Inflammatory macrophage treated with lipopolysaccharide for 1 hour (primary cell): ENCODE data around the gene TXNRD2.
"Not testable (repeated sequence)": the region's sequence is repeated elsewhere in the genome, so short reads cannot be mapped to it uniquely, and the experiment has no call there.

Experiments used
- DNase-seq, 2 donors: peaks; one replicate each; pipeline ENCODE4 v3.0.0-alpha.2; 2020 to 2022

The TXNRD2 gene

DNA sequence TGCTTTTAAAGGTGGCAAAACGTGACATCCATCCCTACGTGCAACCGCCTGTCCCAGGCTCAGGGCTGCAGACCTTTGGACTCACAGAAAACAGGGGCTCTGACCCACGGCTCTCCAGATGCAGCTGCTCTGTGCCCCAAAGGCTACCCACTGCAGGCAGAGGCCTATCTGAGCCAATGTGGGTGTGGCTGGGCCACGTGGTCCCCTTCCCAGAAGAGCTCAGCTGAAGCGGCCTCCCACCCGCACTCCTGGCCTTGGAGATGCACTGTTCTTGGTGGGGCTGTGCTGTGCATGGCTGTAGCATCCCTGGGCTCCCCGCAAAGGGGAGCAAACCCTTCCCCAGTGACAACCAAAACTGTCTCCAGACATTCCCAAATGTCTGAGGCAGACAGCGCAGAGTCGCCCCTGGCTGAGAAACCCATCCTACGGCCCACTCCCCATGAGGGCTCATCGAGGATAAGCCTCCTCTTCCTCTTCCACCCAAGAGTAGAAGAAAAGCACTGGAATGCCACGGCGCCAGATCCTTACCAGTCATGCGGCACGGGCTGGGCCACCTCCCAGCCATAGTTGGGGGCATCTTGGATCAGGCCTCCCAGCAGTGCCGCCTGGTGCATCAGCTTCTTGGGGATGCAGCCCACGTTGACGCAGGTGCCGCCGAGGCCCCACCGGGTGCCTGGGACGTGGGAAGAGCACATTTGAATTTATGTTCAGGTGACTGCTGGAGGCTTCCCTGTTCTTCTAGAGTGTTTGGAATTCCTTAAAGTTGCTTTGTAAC is 23.1 kb downstream of the TXNRD2 start:
- no peak for DNase-seq

- no peak for DNase-seq
Measured at GRCh38 chr22:19917389-19918138, 24.1 kb downstream of the TXNRD2 start.

- no peak for DNase-seq
Measured at GRCh38 chr22:19916941-19917340, 24.7 kb downstream of the TXNRD2 start.

GRCh38 chr22:19916006-19916405 is 25.6 kb downstream of the TXNRD2 start:
- DNase-seq = no peak

DNA sequence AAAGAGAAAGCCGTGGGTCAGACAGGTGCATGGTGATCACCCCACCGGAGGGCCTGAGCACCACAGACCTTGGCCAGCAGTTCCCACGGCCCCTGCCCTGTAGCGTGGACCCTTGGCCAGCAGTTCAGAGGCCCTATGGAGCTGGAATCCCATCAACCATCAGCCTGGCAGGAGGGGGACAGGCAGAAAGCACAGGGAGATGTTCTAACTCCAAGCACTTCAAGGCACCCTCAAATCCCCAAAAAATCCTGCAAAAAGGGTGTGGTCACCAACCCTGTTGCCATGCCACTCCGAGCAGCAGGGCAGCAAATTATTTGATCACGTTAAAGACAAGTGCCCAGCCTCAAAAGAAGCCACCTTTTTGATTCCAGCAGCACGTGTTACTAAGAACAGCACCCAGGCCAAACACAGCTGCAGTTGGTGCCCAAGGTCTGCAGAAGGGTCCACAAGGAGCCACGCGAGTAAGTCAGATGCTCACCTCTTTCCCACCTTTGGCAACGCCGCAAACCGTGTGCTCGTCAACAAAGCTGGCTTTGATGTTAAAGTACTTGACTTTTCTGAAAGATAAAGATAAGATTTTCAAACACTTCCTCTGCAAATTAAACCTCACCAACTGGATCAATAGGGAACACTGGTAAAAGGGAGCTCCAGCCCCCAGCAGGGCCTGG is 26.2 kb downstream of the TXNRD2 start:
- DNase-seq = no peak

- no peak for DNase-seq
Measured at GRCh38 chr22:19914201-19914943, 27.2 kb downstream of the TXNRD2 start.

GRCh38 chr22:19913337-19913936 is 28.2 kb downstream of the TXNRD2 start:
- no peak for DNase-seq

DNA sequence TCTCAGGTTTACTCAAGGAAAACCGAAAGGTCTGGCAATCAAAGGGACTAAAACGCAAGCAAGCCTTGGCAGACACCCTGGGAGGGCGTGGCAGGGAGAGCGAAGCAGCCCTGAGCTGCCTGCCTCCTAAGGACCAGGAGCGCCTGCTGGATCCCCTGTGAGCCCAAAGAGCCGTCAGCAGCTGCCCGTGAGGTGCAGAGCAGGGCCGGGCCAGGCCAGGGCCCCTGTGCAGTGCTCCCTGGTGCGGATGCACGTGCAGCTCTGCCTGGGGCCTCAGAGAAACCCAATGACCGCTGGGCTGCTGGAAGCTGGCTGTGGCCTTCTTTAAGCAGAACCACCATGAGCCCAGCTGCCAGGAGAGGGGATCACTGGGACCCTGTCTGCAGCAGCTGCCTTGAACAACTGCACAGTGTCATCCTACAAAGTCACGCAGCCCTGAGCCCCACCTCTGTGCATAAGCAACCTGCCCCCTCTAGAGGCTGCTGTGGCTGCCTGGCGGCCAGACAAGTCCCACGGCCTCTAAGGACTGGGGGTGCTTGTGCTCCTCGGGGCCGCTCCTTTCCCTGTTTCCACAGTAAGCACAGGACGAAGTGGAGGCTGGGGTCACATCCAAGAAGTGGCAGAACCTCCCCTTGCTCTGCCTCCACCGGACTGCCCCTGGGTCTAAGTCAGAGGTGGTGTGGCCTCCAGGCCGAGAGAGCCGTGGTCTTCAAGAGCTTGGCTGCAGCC is 29.2 kb downstream of the TXNRD2 start:
- DNase-seq = no peak

DNA sequence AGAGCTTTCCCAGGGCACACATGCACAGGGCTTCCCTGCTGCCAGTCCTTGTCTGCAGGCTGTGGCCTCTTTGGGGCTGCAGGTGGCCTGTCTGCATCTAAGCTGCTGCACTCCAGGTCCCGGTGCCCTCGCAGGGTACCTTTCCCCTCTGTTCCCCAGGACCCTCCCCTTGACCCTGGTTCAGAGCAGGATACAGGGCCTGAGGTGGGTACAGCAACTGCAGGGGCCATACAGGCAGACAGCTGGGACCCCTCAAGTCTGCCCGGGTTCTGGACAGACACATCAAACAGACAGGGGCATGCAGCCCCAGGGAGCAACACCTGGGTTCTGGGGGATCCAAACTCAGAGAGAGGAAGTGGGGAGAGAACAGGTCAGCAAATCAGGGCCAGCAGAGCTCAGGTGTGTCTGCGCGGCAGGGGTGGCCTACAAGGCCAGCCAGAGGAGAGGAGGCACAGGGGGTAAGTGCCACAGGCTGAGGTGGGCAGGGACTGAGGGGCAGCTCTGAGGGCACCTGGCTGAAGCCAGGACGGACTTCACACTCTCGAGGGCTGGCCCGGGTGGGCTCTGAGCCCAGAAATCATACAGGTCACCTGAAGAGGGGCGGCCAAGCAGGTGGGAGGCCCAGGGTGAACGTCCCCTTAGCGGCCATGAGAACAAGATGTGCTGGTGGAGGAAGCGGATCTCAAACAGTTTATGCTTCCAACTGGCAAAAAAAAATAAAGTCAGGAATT is 29.9 kb downstream of the TXNRD2 start:
- DNase-seq = no peak

DNA sequence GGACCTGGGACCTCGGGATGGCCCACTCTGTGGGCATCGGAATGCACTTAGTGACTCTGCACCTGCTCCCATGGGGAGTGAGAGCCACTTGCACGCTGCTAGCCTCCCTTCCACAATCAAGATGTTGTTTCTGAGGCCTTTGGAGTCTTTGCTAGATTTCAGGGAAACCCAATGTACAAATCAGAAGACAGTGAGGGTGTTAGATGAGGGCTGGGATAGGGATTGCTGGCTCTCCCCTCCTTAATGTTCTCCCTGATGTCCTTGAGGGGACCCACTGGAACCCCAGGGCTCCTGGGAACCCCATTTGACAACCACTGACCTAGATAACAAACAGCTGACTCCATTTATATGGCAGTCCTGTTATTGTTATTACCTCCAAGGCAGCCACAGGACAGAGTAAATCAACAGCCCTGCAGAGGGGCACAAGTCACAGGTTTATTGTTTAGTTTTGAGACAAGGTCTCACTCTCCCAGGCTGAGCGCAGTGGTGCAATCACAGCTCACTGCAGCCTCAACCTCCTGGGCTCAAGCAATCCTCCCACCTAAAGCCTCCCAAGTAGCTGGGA is 31.4 kb downstream of the TXNRD2 start:
- DNase-seq = no peak

GRCh38 chr22:19909350-19910179 is 32.1 kb downstream of the TXNRD2 start:
- peak; percentile 33 to 90 for DNase-seq

DNA sequence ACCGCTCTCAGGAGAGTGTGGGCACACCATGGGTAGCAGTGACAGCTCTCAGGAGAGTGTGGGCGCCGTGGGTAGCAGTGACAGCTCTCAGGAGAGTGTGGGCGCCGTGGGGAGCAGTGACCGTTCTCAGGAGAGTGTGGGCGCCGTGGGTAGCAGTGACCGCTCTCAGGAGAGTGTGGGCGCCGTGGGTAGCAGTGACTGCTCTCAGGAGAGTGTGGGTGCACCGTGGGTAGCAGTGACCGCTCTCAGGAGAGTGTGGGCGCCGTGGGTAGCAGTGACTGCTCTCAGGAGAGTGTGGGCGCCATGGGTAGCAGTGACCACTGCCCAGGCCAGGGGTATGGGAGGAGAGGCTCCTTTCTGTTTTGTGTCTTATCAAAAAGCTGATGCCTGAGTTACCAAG is 33.7 kb downstream of the TXNRD2 start:
- DNase-seq = not testable (repeated sequence)

DNA sequence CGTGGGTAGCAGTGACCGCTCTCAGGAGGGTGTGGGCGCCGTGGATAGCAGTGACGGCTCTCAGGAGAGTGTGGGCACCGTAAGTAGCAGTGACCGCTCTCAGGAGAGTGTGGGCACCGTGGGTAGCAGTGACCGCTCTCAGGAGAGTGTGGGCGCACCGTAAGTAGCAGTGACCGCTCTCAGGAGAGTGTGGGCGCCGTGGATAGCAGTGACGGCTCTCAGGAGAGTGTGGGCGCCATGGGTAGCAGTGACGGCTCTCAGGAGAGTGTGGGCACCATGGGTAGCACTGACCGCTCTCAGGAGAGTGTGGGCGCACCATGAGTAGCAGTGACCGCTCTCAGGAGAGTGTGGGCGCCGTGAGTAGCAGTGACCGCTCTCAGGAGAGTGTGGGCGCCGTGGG is 34.8 kb downstream of the TXNRD2 start:
- not testable (repeated sequence) for DNase-seq

DNA sequence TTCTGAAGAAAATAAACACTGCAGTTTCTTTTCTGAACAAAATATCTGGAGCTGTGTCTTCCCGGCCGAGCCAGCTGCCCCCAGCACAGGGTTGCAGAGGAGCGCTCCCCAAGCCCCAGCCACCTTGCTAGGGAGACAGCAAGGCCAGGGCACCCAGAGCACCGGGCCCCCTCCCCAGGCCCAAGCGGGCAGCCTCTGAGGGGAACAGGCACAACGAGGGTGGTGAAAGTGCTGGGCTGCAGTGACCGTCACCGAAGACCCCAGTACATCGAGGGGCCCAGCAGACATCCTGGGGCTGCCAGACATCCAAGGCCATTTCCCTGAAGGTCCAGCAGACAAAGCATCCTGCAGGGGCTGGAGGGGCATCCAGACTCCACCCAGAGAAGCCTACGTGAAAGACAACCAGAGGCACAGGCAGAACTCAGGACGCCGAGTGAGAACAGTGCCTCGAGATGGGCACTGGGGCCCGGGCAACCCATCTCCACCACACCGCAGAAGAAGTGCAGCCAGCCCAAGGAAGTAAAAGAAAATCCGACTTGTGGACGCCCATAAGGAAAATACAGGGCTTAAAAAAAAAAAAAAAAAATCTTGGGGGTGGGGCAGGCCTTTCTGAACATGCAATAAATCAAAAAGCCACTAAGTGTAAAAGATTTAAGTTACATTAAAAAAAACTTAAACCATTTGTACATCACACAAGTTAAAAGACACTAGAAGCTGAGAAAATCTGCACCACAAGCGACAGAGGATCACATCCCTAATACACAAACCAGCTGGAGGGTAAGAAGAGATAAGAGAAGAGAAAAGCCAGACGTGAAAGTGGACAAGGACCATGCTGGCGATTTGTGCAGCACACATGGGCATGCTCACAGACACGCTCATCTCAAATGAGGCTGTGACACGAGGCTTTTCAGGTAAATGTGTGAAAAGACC is 36.0 kb downstream of the TXNRD2 start:
- no peak for DNase-seq

DNA sequence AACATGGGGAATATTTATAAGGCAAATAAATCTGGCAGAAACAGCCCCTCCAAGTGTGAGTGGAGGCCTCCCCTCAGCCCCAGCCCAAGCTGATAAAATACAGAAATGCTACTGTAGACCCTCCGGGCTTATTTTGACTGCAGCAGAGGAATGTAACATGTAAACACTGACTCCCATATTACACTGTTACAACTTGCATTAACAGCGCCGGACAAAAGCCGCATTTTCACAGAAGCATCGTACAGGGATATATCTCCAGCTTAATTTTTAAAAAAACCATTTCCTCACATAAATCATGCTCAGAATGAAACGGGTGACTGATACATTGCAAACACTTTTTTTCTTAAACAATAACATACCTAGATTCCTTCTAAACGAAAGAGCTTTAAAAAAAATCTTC is 36.7 kb downstream of the TXNRD2 start:
- DNase-seq = no peak

- no peak for DNase-seq
Measured at GRCh38 chr22:19904174-19904856, 37.3 kb downstream of the TXNRD2 start.

- no peak for DNase-seq
Measured at GRCh38 chr22:19903513-19903912, 38.1 kb downstream of the TXNRD2 start.

GRCh38 chr22:19903031-19903430 is 38.6 kb downstream of the TXNRD2 start:
- DNase-seq = no peak
